Thyroid gland (tissue), 4 donors: ENCODE results near the gene LAMC3.

Experiments used
- CTCF ChIP-seq, 6 experiments: fragments of 200-600 bp in 3 of 6; fragments of 450-650 bp in 3 of 6; sonication (generic) in 3 of 6; IDR thresholded peaks; one replicate each; pipeline ENCODE4 v1.5.1; 2016 to 2019; ENCODE audit warnings: antibody characterized with exemption in 6 of 6, mild to moderate bottlenecking in 2 of 6, inconsistent platforms in 1 of 6, moderate library complexity in 1 of 6
- POLR2A ChIP-seq, 2 donors: fragments of 450-650 bp; IDR thresholded peaks; one replicate each; pipeline ENCODE4 v1.6.1; 2017; ENCODE audit warnings: antibody characterized with exemption in 2 of 2, mild to moderate bottlenecking in 2 of 2, moderate library complexity in 1 of 2

GRCh38 chr9:131087354-131087893, 78.5 kb downstream of the LAMC3 start:
- no peak for TF ChIP-seq POLR2A (IDR thresholded peaks at IDR 0.05)
- no peak for TF ChIP-seq CTCF (IDR thresholded peaks at IDR 0.05)
